Activated naive CD8-positive, alpha-beta T cell treated with anti-CD3 and anti-CD28 coated beads for 36 hours (primary cell): ENCODE results near the gene PRKN. TPM values are rescaled to one million over a fixed set of nuclear protein-coding genes. Genes with fewer than 3 reads are reported as not detected.

Experiments
- DNase-seq: peaks from one replicate; pipeline ENCODE4 v3.0.0; 2021
- H3K27ac Mint-ChIP-seq: one replicate; pipeline ENCODE4 v1.8.0; 2022; ENCODE audit warnings: mild to moderate bottlenecking, moderate library complexity, mixed read lengths
- H3K27me3 Mint-ChIP-seq: one replicate; pipeline ENCODE4 v1.8.0; 2022; ENCODE audit warnings: mild to moderate bottlenecking, mixed read lengths
- H3K36me3 Mint-ChIP-seq: one replicate; pipeline ENCODE4 v1.8.0; 2021; ENCODE audit warnings: mild to moderate bottlenecking, mixed read lengths
- H3K4me1 Mint-ChIP-seq: one replicate; pipeline ENCODE4 v1.8.0; 2021; ENCODE audit warnings: mixed read lengths
- H3K4me3 Mint-ChIP-seq: one replicate; pipeline ENCODE4 v1.8.0; 2022; ENCODE audit warnings: mild to moderate bottlenecking, moderate library complexity, mixed read lengths
- H3K9me3 Mint-ChIP-seq: one replicate; pipeline ENCODE4 v1.8.0; 2022; ENCODE audit warnings: mixed read lengths
- total RNA-seq, 2 experiments: library from RNA; stranded (reverse); gene quantifications; one replicate each; pipeline ENCODE4 v1.2.3, GENCODE V29; 2021

PRKN gene
- total RNA-seq, 2 experiments from 2014 or later: 0.26 to 0.52 TPM

DNA sequence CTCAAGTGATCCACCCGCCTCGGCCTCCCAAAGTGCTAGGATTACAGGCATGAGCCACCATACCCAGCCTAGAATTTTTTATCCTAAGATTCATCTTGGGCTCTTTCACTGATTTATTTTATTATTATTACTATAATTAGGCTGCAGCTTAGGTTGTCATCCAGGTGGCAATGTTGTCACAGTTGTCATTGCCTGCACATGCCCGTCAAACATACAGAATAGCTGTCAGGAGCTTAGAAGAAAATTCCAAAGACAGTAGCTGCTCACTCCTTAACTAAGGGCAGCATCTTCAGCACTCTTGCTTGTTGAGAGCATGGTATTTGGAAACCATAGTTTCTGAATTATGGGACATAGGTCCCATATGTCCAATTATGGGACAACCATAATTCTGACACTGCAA is 1118.8 kb downstream of the PRKN start:
- H3K4me1 Mint-ChIP-seq: no peaks in the 10 kb centered on the region

GRCh38 chr6:161607696-161608297 is 1119.8 kb downstream of the PRKN start:
- DNase-seq: no peak
- Mint-ChIP-seq H3K4me1 (no peaks in the 10 kb centered on the region), H3K9me3 (peaks cover 9% of the 10 kb centered on the region), H3K27ac (no peak overlapping the region), H3K27me3 (no peaks in the 10 kb centered on the region), H3K4me3 (no peak overlapping the region), H3K36me3 (peaks cover 5% of the 10 kb centered on the region)

More for the DNA sequence above, 1118.8 kb downstream of the PRKN start:
- Mint-ChIP-seq H3K9me3 (peaks cover 7% of the 10 kb centered on the region), H3K4me3 (no peak overlapping the region), H3K27me3 (no peaks in the 10 kb centered on the region), H3K36me3 (peaks cover 5% of the 10 kb centered on the region), H3K27ac (no peak overlapping the region)
- no peak for DNase-seq

DNA sequence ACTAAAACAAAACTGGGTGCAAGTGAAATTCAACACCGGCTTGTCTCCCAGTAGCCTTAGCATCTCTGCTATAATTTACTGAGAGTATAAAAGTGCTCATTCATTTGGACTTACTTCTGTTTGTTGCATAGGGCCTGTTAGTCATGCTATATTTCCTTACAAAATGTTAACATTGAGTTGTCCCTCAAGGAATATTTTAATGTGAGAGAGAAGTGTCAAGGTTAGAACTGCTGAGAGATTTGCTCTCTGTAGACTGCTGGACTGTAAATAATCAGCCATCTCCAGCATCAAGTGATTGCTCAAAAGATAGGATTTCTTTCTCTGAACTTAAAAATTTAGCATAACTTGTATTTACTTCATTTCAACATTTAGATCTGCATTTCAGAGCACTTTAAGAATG is 1125.2 kb downstream of the PRKN start:
- Mint-ChIP-seq H3K9me3 (peaks cover 4% of the 10 kb centered on the region), H3K36me3 (no peaks in the 10 kb centered on the region), H3K27ac (no peak overlapping the region), H3K27me3 (no peaks in the 10 kb centered on the region), H3K4me3 (no peak overlapping the region), H3K4me1 (no peaks in the 10 kb centered on the region)
- DNase-seq: no peak

- H3K4me1 Mint-ChIP-seq: no peaks in the 10 kb centered on the region
- H3K27ac Mint-ChIP-seq: no peak overlapping the region
- DNase-seq: no peak
- peaks cover 5% of the 10 kb centered on the region for H3K9me3 Mint-ChIP-seq
- peaks cover 2% of the 10 kb centered on the region for H3K36me3 Mint-ChIP-seq
- H3K27me3 Mint-ChIP-seq: no peaks in the 10 kb centered on the region
- no peak overlapping the region for H3K4me3 Mint-ChIP-seq
These were observed 1128.7 kb downstream of the PRKN start for GRCh38 chr6:161598896-161599295.

GRCh38 chr6:161596807-161597520 is 1130.6 kb downstream of the PRKN start:
- peaks cover 3% of the 10 kb centered on the region for H3K9me3 Mint-ChIP-seq
- DNase-seq: no peak
- no peaks in the 10 kb centered on the region for H3K27me3 Mint-ChIP-seq
- H3K4me3 Mint-ChIP-seq: no peak overlapping the region
- H3K27ac Mint-ChIP-seq: no peak overlapping the region
- peaks cover 4% of the 10 kb centered on the region for H3K36me3 Mint-ChIP-seq
- no peaks in the 10 kb centered on the region for H3K4me1 Mint-ChIP-seq

DNA sequence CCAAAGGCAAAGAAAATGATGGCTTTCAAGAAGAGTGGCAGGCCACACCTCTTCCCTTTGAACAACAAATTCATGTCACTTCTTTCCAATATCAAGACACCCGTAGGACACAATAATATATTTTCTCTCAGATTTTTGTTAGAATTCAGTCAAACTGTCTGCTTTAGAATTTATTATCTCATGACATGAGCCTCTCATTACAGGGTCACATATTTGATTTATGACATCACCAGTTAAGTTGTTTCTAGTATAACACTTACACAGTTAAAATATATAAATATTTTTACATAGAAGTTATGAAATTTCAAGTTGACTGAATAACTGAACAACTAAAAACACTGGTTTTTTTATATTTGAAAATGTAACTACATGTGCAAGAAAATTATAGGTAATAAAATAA is 1133.2 kb downstream of the PRKN start:
- H3K9me3 Mint-ChIP-seq: peaks cover 2% of the 10 kb centered on the region
- no peaks in the 10 kb centered on the region for H3K27me3 Mint-ChIP-seq
- DNase-seq: no peak
- H3K36me3 Mint-ChIP-seq: peaks cover 4% of the 10 kb centered on the region
- no peaks in the 10 kb centered on the region for H3K4me1 Mint-ChIP-seq
- H3K4me3 Mint-ChIP-seq: no peak overlapping the region
- H3K27ac Mint-ChIP-seq: no peak overlapping the region

- Mint-ChIP-seq H3K9me3 (peaks cover 2% of the 10 kb centered on the region), H3K4me1 (no peaks in the 10 kb centered on the region), H3K27ac (no peak overlapping the region), H3K27me3 (no peaks in the 10 kb centered on the region), H3K36me3 (peaks cover 4% of the 10 kb centered on the region), H3K4me3 (no peak overlapping the region)
- DNase-seq: no peak
These were observed 1136.5 kb downstream of the PRKN start for GRCh38 chr6:161590961-161591627.

- DNase-seq: no peak
- Mint-ChIP-seq H3K36me3 (no peaks in the 10 kb centered on the region), H3K27ac (no peak overlapping the region), H3K4me3 (no peak overlapping the region), H3K27me3 (no peaks in the 10 kb centered on the region), H3K4me1 (no peaks in the 10 kb centered on the region), H3K9me3 (peaks cover 1% of the 10 kb centered on the region)
These were observed 1140.7 kb downstream of the PRKN start for GRCh38 chr6:161586887-161587286.

GRCh38 chr6:161584621-161585340 is 1142.8 kb downstream of the PRKN start:
- Mint-ChIP-seq H3K27me3 (no peaks in the 10 kb centered on the region), H3K27ac (no peak overlapping the region)

DNA sequence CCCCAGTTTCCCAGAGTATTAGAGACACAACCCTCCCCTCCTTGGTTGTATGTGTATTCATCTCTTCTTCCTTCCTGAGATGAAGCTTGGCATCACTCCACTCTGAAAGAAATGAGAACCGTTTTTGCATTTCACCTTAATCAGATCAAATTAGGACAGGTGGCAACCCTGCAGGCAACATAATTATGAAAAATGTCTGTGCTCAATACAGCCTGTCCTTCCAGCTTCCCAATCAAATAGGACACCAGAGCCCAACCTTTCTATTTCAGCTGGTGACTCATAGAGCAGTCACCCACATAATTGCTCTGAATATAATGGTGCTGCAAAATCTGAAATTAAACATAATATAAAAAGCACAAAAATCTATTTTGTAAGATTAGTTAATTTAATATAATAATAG is 1143.5 kb downstream of the PRKN start:
- no peaks in the 10 kb centered on the region for H3K4me1 Mint-ChIP-seq
- no peak overlapping the region for H3K4me3 Mint-ChIP-seq
- no peak for DNase-seq
- peaks cover 1% of the 10 kb centered on the region for H3K9me3 Mint-ChIP-seq
- H3K36me3 Mint-ChIP-seq: no peaks in the 10 kb centered on the region
- H3K27ac Mint-ChIP-seq: no peak overlapping the region
- no peaks in the 10 kb centered on the region for H3K27me3 Mint-ChIP-seq

More at GRCh38 chr6:161584621-161585340, 1142.8 kb downstream of the PRKN start:
- H3K4me1 Mint-ChIP-seq: no peaks in the 10 kb centered on the region
- no peak for DNase-seq
- H3K36me3 Mint-ChIP-seq: no peaks in the 10 kb centered on the region
- H3K4me3 Mint-ChIP-seq: no peak overlapping the region
- H3K9me3 Mint-ChIP-seq: peaks cover 1% of the 10 kb centered on the region

- Mint-ChIP-seq H3K36me3 (no peaks in the 10 kb centered on the region), H3K27me3 (no peaks in the 10 kb centered on the region), H3K4me3 (no peak overlapping the region), H3K4me1 (no peaks in the 10 kb centered on the region), H3K9me3 (peaks cover 1% of the 10 kb centered on the region), H3K27ac (no peak overlapping the region)
- no peak for DNase-seq
These were observed 1144.0 kb downstream of the PRKN start for GRCh38 chr6:161583584-161583983.

GRCh38 chr6:161578478-161578877 is 1149.1 kb downstream of the PRKN start:
- Mint-ChIP-seq H3K27ac (no peak overlapping the region), H3K9me3 (peaks cover 3% of the 10 kb centered on the region), H3K27me3 (no peaks in the 10 kb centered on the region), H3K4me3 (no peak overlapping the region), H3K36me3 (no peaks in the 10 kb centered on the region), H3K4me1 (no peaks in the 10 kb centered on the region)
- no peak for DNase-seq

DNA sequence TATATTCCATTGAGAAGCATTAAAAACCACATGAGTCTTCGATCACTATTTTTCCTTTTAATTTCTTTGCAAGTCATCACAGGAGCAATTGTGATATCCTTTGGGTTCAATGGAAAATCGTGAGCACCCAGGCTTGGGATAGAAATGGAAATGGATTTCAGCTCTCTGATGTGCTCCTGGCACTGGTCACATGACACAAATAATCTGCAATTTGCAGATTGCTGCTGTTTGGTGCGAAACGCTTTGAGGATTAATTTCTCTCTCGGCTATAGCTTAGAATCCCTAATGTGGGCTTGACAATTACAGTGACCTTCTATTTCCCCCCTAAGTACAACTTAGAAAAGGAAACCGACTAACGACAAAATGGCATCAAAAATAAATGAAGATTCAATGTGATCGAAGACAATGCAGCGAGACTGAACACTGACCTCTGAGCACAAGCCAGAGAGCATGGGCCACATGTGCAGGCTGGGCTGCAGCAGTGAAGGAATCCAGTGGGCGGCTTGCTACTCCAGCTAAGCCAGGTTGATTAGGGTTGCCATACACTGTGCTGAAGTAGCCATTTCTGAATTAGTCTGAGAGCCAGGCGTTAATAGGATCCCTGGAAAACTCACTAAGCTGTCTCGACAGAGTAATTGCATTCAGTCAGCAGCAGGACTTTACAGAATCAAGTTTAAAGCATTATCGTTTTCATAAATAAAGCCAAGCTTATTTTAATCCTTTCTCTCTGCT is 1151.9 kb downstream of the PRKN start:
- Mint-ChIP-seq H3K9me3 (peaks cover 3% of the 10 kb centered on the region), H3K4me3 (no peak overlapping the region), H3K4me1 (no peaks in the 10 kb centered on the region), H3K27me3 (no peaks in the 10 kb centered on the region), H3K27ac (no peak overlapping the region), H3K36me3 (peaks cover 2% of the 10 kb centered on the region)
- no peak for DNase-seq

DNA sequence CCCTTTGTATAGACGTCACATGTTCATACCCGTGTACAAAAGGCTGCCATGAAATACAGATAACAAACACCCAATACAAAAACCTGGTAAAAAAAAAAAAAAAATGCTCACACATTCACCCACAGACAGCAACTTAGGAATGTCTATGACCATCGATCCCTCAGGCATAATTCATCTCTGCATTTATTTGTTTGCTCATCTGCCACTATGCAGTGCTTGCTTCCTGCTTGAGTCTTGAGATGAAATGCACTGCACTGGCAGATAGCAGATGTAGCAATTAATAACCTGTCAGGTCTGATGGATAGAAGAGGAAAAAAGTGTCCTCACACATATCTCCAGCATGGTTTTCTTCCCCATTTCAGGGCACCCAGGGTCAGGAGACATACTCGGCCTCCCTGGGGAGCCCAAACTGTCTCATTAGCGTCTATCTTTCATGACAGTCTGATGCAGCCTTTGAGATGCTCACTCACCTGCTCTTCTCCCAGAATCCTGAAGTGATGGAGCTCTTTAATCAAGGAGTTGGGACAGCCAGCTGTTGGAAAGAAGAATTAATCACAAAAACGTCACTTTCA is 1158.6 kb downstream of the PRKN start:
- Mint-ChIP-seq H3K27me3 (no peaks in the 10 kb centered on the region), H3K4me3 (no peak overlapping the region), H3K36me3 (peaks cover 2% of the 10 kb centered on the region), H3K9me3 (peaks cover 2% of the 10 kb centered on the region), H3K4me1 (no peaks in the 10 kb centered on the region), H3K27ac (no peak overlapping the region)
- DNase-seq: no peak
